GM18861 (cell line): Measurements from ENCODE around the gene ACOT13.
A peak's percentile ranks its signal among the peaks of the same experiment; 100 is the strongest.
"Not testable (repeated sequence)": the region's sequence is repeated elsewhere in the genome, so short reads cannot be mapped to it uniquely, and the experiment has no call there.

Experiments used
- ATAC-seq: cut with Tn5 transposase; IDR thresholded peaks from one replicate; pipeline ENCODE4 v1.9.1; 2021; ENCODE audit not compliant: unreplicated experiment

The ACOT13 gene

DNA sequence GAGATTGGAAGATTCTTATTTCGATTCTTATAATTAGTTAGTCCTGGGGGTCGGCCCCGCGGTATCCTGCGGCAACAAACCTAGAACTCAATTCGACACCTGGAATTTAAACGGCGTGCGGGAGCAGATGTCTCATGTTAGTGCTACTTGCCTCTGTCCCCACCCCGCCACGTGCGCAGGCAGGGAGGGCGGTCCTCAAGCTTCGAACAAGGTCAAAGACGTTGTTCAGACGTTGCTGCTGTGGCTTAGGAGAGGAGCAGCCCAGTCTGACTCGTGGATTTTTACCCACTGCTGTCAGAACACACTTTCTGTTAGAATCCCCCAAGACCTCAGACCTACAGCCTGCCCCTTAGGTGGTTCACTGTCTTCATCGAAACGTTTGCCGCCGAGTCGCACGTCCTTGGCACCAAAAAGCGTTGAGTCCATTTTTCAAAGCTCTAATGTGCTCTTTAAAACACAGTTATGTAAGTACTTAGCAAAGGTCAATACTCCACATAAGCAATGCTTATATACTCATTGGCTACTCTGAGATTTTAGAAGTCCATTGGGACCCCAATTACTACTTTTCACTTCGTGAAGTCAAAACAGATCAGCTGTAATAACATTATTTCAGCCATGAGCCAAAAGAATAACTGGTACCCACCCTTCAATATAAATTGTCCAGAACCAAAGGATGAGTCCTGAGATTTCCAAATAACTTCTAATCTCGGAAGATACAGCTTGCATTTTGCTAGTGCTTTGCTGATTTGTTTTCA, 54.8 kb downstream of the ACOT13 start:
- peak; percentile 38 for ATAC-seq

DNA sequence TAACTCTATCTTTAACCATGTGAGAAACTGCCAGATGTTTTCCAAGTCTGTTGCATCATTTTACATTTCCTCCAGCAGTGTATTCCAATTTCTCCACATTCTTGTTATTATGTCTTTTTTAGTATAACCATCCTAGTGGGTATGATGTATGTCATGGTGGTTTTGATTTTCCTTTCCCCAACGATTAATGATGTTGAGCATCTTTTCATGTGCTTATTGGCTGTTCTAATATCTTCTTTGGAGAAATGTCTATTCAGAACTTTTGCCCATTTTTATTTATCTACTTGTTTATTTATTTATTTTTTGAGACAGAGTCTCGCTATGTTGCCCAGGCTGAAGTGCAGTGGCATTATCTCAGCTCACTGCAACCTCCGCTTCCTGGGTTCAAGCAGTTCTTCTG, 56.4 kb downstream of the ACOT13 start:
- ATAC-seq: no peak

DNA sequence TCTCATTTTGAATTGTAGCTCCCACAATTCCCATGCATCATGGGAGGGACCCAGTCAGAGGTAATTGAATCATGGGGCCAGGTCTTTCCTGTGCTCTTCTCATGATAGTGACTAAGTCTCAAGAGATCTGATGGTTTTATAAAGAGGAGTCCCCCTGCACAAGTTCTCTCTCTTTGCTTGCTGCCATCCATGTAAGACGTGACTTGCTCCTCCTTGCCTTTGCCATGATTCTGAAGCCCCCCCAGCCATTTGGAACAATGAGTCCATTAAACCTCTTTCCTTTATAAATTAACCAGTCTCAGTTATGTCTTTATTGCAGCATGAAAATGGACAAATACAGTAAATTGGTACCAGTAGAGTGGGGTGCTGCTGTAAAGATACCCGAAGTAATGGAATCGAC, 63.8 kb downstream of the ACOT13 start:
- ATAC-seq: not testable (repeated sequence)

DNA sequence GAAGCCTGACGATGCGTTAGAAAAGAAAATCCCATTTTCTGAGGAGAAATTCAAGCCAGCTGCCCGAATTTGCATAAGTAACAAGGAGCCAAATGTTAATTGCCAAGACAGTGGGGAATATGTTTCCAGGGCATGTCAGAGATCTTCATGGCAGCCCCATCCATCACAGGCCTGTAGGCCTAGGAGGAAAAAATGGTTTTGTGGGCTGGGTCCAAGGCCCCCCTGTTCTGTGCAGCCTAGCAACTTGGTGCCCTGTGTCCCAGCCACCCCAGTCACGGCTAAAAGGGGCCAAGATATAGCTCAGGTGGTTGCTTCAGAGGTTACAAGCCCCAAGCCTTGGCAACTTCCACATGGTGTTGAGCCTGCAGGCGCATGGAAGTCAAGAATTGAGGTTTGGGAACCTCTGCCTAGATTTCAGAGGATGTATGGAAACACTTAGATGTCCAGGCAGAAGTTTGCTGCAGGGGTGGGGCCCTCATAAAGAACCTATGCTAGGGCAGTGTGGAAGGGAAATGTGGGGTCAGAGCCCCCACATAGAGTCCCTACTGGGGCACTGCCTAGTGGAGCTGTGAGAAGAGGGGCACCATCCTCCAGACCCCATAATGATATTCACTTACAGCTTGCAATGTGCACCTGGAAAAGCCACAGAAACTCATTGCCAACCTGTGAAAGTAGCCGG, 64.7 kb downstream of the ACOT13 start:
- not testable (repeated sequence) for ATAC-seq

DNA sequence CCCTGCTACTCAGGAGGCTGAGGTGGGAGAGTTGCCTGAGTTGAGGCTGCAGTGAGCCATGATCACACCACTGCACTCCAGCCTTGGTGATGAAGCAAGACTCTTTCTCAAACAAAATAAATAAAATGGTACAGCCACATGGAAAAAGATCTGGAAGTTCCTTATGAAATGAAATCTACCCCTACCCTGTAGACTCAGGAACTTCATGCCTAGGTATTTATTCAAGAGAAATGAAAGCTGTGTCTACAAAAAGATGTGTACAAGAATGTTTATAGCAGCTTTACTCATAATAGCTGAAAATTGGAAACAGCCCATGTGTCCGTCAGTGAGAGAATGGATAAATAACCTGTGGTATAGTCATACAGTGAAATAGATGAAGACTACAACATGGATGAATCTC, 67.3 kb downstream of the ACOT13 start:
- no peak for ATAC-seq

DNA sequence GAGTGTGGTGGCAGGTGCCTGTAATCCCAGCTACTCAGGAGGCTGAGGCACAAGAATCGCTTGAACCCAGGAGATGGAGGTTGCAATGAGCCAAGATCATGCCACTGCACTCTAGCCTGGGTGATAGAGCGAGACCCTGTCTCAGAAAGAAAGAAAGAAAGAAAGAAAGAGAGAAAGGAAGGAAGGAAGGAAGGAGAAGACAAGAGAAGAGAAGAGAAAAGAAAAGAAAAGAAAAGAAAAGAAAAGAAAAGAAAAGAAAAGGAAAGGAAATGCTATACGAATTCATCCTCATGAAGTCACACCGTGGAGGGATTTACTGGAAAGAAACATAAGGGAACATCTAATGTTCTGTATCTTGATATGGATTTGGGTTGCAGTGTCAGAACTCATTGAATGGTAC, 67.8 kb downstream of the ACOT13 start:
- ATAC-seq: not testable (repeated sequence)

DNA sequence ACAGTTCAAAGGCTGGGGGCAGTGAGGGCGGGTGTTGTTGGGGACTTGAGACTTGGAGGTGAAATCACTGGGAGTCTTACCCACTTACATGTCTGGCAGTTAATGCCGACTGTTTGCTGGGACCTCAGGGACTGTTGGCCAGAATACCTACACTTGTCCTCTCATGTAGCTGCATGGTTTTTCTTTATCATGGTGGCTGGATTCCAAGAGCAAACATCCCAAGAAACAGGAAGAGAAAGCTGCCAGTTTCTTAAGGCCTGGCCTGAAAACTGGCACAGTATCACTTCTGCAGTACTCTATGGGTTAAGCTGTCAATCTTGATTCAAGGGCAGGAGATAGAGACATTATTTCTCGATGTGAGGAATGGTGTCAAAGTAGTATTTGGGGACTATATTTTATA, 71.9 kb downstream of the ACOT13 start:
- ATAC-seq: no peak

DNA sequence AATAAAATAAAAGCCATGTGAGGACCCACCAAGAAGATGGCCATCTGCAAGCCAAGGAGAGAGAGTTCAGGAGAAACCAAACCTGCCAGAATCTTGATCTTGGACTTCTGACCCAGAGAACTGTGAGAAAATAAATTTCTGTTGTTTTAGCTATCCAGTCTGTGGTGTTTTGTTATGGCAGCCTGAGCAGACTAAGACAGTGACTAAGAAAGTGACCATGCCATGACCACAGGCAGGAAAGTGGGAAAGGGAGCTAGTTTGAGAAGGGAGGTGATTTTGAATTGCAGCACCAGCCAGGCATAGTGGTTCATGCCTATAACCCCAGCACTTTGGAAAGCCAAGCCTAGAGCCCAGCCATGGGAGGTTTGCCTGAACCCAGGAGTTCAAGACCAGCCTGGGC, 74.0 kb downstream of the ACOT13 start:
- ATAC-seq: no peak

DNA sequence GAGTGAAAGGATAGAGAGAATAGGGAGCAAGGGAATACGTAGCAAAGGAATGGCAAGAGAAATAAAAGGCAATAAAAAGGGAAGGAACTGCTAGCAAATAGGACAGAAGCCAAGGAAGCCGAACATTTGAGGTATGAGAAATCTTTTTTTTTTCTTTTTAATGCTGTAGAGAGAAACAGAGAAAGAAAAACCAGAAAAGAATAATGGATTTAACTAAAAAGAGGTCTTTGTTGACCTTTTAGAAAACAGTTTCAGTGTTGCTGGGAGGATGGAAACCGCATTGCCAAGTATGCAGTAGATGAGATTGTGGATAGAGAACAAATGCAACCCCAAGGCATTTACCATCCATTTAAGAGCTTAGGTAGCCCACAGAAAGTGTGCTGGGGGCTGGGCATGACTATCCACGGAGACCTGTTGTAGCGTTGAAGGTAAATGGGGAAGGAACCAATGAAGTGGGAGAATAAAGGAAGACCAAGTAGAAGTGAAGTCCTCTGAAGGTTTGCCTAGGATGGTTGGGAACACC, 75.4 kb downstream of the ACOT13 start:
- ATAC-seq: no peak

DNA sequence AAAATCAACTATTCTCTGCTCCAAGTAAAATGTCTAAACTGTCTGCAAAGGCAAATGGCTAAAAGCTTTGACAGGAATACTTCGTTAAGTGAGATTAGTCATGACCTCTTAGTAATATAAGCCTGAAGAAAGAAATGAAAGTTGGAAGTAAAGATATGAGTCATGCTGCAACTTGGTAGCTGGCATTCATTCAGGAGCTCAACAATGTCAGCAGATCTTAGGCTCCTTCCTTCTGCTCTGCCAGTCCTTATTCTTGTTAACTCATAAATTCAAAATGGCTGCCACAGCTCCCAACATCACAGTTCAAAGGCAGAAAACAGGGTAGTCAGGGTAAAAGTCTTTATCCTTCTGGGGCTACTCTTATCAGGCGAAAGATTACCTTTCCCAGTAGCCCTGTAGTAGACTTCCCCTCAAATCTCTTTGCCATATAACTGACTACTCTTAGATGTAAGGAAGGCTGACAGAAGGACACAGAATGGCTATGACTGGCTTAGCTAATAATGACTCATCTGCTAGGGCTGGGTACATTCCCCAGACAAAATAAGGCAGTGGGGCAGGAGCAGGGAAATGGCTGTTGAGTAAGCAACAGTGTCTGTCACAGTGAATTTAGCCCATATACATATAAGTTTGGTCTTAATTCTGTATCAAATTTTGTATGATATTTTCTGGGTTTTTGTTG, 76.5 kb downstream of the ACOT13 start:
- peak; percentile 80 for ATAC-seq

DNA sequence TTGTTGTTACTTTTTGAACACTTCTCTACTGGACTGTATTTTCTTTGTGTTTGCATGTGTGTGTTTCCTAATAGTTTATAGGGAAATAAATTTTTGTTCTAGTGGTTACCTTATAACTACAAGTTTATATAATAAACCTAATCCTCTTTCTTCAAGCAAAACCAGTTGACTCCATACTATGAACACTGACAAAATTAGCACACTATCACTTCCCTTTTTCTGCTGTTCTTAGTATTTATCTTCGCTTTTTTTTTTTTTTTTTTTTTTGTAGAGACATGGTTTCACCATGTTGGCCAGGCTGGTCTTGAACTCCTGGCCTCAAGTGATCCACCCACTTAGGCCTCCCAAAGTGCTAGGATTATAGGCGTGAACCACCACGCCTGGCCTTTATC, 77.1 kb downstream of the ACOT13 start:
- ATAC-seq: peak; percentile 49

DNA sequence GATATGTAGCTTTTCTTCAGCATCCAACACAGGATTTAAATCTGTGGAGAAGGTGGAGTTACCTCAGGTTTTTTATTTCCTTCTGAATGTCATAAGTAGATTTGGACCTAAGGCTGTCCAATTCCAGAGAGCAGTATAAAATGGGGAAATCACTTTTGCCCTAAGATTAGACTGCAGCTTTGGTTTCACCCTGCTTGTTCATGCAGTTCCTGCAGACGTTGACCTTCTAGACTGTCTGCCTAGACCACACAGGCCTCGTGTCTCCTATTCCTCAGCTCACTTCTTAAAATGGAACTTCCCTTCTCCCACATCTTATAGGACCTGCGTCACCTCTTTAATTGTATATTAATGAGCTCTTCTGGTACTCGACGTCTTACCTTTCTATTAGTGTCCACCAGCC, 78.0 kb downstream of the ACOT13 start:
- ATAC-seq: no peak

DNA sequence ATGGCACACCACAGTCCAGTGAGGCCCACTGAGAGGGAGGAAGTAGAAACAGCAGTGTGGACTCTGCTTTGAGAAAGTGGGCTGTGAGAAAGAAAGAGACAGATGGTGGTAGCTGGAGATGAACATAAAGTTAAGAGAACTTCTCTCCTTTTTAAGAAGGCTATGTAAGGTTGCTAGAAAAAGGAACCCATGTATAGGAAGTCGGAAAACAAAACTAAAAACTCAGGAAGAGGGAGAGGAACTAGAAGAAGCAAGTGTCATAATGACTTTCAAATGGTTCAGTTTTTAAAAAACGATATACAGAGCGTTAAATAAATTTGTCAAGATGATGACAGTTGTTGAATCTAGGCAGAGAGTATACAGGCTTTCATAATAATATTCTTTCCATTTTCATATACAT, 82.4 kb downstream of the ACOT13 start:
- no peak for ATAC-seq

DNA sequence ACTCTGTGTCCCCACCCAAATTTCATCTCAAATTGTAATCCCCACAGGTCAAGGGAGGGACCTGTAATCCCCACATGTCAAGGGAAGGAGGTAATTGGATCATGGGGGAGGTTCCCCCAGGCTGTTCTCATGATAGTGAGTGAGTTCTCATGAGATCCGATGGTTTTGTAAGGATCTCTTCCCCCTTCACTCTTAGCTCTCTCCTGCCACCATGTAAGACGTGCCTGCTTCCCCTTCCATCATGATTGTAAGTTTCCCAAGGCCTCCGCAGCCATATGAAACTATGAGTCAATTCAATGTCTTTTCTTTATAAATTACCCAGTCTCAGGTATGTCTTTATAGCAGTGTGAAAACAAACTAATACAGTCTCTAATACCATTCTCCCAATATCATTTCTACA, 84.0 kb downstream of the ACOT13 start:
- not testable (repeated sequence) for ATAC-seq

DNA sequence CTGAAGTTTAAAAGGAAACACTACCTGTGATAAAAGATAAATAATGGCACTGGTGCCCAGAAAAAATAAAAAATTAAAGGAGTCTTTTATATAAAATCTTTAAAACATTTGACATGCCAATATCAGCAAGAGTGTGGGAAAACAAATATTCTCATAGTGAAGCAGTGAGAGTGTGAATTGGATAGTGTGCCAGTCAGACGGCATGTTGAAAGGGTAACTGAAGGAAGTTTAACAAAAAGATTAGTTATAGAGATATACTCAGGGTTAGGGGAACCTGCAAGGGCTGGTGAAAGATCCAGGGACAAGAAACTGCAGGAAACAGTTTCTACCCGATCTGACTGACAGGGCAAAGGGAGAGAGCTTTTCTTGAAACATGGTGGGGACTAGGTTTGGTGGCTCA, 85.6 kb downstream of the ACOT13 start:
- no peak for ATAC-seq

DNA sequence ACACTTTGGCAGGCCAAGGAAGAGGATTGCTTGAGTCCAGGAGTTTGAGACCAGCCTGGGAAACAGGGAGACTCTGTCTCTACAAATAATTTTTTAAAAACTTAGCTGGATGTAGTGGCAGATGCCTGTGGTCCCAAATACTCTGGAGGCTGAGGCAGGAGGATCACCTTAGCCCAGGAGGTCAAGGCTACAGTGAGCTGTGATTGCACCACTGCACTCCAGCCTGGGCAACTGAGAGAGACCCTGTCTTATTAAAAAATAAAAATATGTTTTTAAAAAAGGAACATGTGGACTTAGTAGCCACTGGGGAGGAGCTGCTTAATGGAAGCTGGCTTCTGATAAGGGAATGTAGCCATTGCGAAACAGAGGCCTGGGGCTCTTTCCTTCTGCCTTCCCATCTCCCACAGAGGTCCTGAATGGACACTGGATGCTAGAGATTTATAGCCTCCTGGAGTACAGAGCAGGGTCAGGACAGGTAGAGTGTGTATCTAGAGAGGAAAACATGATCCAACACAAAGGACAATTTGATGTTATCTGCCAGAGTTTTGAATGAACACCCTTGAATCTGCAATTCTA, 86.1 kb downstream of the ACOT13 start:
- ATAC-seq: no peak

DNA sequence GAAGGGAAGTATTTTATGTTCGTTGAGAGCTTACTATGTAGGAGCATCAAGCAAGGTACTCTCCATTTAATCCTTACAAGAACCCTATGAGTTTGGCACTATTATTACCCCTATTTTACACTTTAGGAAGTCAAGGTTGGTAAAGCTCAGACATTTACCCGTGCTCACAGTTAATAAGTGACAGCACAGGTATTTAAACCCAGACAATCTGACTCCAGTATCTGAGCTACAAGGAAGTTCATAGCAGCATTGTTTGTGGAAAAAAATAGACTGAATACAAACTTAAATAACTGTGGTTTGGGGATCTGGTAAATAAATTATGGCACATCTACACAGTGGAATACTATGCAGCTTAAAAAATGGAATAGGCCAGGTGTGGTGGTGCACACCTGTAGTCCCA, 86.7 kb downstream of the ACOT13 start:
- ATAC-seq: no peak

DNA sequence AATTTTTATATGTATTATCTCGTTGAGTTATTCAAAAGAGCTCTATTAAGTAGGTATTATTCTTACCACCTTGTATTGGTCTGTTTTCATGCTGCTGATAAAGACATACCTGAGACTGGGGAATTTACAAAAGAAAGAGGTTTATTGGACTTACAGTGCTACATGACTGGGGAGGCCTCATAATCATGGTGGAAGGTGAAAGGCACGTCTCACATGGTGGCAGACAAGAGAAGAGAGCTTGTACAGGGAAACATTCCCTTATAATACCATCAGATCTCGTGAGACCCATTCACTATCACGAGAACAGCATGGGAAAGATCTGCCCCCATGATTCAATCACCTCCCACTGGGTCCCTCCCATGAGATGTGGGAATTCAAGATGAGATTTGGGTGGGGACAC, 87.5 kb downstream of the ACOT13 start:
- not testable (repeated sequence) for ATAC-seq
